Measurements from ENCODE around the gene GLI2.

GRCh38 chr2:120715353-120715752, 20.3 kb upstream of the GLI2 start:
- TF ChIP-seq NFIC (IDR thresholded peaks at IDR 0.05) (no peak), YY1 (IDR thresholded peaks at IDR 0.05; ENCODE audit: low read depth) (no peak), MAX (IDR thresholded peaks at IDR 0.05) (no peak), FOXM1 (IDR thresholded peaks at IDR 0.05; ENCODE audit: borderline replicate concordance, low read depth) (no peak)
